Left lobe of liver (tissue), 2 donors: ENCODE data around the gene ACER2. TPM values are rescaled to one million over a fixed set of nuclear protein-coding genes. Genes with fewer than 3 reads are reported as not detected.

ENCODE experiments used
- ATAC-seq: fragments of 200-7000 bp; cut with Tn5 transposase; one replicate; pipeline ENCODE4 v1.9.1; 2020; ENCODE audit warnings: mild to moderate bottlenecking, moderate library complexity
- DNase-seq: peaks from one replicate; pipeline ENCODE4 v3.0.0-alpha.2; 2020; ENCODE audit warnings: low spot score
- total RNA-seq: library from RNA; stranded (reverse); gene quantifications from one replicate; pipeline ENCODE4 v1.2.1, GENCODE V29; 2021
- donor health status: DM: no; HTN: no; CAD: no; lungs with moderate emphysema.
- donor health status: DM: no; HTN: yes; CAD: no.

ACER2 gene
- total RNA-seq, 1 donor from 2014 or later = 2.3 TPM

DNA sequence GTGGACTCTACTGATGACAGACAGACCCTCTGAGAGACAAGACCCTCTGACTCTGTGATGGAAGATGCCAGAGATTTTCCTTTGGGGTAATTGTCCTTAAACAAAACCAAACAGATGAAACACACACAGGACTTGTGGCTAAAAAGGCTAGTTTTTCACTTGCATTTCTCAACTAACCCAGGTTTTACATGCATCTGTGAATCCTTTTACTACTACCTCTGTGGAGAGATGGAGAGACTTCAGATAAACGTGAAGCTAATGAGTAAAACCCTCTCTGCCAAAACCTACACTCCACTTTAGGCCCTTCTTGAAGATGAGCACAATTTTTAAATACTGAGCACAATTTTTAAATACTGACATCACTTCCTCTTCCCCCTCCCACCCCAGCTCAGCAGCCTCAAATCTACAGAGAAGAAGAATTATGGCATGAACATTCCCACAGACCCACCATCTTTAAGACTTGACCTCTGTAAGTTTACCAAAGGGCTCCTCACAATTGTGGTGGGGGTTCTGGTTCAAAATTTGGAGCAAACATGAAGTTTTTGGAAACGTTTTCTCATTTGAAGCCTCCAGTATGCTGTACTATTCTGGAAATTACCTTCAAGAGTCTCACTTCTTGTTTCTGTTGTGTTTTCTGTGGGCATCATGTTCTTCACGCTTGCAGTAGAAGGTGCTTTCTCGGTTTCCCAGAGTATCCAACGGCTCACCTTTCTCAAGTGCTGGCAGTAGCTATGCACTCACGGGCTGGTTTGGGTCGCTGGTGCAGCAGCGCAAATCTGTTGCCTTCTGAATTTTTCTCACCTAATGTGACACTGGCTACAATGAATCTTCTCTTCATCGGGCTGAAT, 42.7 kb downstream of the ACER2 start:
- no peak for ATAC-seq
- no peak for DNase-seq

DNA sequence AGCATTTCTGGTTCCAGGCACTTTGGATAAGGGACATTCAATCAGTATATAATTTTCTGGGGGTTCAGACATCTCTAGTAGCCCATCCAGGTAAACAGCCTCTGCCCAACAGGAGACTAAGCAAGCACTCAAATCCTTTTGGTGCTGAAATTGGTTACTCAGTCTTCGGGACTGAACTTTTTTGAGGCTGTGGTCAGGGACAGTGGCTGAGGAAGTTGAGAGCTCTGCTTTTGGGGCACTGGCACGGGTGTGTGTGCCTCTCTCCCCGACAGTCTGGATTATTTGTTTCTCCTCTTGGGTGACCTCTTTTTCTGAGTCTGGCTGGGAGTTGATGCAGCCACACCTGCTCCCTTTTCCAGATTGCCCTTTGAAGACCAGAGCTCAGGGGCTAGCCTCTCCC, 47.6 kb downstream of the ACER2 start:
- ATAC-seq = no peak
- no peak for DNase-seq

GRCh38 chr9:19456996-19457692, 48.3 kb downstream of the ACER2 start:
- peak; percentile 100 for ATAC-seq
- DNase-seq = peak; percentile 71

- DNase-seq (no peak), ATAC-seq (no peak)
Measured at GRCh38 chr9:19457693-19458009, 48.8 kb downstream of the ACER2 start.

GRCh38 chr9:19460243-19460642, 51.4 kb downstream of the ACER2 start:
- ATAC-seq = no peak
- no peak for DNase-seq

GRCh38 chr9:19461135-19461534, 52.3 kb downstream of the ACER2 start:
- ATAC-seq (no peak), DNase-seq (no peak)

DNA sequence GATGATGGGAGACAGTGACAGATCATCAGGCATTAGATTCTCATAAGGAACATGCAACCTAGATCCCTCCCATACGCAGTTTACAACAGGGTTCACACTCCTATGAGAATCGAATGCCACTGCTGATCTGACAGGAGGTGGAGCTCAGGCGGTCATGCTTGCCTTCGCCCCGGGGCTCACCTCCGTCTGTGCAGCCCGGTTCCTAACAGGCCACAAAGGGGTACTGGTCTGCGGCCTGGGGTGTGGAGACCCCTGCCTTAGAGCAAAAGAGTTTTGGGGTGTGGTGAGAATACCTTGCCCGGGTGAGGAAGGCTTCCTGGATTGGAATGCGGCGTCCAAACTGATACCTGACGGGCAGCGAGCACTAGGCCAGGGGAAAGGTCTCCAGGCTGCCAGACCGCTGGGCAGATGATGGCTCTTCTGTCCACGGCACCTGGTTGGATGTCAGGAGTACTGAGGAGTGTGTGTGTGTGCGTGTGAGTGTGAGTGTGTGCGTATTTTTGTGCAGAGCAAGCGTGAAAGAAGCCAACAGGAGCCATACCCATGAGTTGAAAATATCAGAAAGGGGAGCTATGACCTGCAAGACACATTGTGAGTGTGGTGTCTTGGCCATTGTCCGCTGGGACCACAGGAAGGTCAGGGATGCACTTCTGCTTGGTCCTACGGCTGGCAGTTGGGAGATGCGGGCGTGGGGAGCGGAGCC, 55.4 kb downstream of the ACER2 start:
- ATAC-seq (no peak), DNase-seq (no peak)

DNA sequence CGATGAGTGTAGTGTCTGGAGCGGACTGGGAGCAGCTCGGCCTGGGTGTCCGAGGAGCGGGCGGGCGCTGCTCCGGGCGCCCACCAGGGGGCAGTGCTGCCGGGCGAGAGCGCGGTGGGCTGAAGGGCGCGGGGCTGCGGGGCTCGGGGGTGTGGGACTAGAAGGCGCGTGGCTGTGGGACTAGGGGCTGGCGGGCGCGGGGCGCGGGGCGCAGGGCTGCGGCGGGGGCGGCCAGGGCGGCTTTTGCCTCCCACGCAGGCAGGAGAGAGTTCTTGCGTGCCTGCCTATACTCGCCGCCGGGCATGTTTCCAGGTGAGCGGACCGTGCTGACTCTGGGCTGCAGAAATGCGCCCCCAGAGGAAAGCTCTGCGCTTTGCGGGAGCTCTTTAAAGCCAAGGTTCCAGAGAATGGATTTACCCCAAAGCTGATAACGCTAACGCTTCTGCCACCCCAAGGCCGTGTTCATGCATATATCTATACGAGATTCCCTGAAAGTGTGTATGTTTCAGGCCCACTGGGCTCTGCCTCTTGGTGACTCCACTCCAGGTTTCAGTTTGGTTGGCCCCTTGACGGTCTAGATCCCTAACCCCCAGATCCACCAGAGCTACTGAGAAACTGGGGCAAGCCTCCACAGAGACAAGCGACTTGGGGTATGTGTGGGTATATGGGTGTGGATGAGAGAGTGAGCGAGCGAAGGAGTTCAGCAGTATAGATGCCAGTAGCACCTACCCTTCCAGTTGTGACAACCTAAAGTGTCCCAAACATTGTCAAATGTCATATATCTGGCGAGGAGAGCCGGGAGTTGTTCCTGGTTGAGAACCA, 56.2 kb downstream of the ACER2 start:
- ATAC-seq = peak; percentile 99
- peak; percentile 75 for DNase-seq

GRCh38 chr9:19465586-19466279, 56.9 kb downstream of the ACER2 start:
- ATAC-seq = no peak
- DNase-seq = no peak

DNA sequence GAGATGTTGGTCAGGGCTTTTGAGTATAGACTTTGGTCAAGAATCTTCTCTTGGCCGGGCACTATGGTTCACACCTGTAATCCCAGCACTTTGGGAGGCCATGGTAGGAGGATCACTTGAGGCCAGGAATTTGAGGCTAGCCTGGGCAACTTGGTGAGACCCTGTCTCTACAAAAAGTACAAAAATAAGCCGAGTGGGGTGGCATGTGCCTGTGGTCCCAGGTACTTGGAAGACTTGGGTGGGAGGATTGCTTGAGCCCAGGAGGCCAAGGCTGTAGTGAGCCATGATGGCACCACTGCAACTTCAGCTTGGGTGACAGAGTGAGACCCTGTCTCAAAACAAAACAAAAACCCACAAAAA, 57.5 kb downstream of the ACER2 start:
- ATAC-seq = no peak
- DNase-seq = no peak

GRCh38 chr9:19469271-19469670, 60.5 kb downstream of the ACER2 start:
- no peak for DNase-seq
- ATAC-seq = no peak

GRCh38 chr9:19470567-19470966, 61.8 kb downstream of the ACER2 start:
- ATAC-seq (no peak), DNase-seq (no peak)

DNA sequence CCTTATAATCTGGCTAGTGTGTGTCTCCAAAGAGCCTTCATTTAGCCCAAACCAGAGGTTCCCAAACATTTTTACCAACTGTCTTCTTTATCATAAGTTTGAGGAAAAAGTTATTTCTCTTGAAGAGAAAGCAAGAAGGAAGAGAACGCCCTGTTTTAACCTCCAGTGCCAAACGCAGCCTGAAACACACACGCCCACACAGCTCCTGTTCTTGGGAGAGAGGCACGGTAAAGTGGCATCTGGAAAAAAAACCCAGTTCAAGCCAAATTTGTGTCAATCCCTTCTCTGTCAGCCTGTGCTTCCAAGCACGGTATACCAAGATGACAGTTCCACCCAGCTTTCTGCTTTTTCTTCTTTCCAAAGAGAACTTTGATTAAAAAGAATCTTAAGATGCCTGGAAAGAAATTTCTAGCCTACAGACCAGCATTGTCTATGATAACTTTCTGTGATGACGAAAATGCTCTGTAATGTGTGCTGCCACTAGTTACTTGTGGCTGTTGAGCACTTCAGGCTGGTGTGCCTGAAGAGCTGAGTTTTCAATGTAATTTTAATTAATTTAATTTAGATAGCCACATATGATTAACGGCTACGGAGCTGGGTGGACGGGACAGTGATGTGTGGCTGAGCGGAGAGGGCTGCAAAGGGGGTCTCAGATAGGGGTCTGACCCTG, 62.3 kb downstream of the ACER2 start:
- DNase-seq (no peak), ATAC-seq (no peak)

DNA sequence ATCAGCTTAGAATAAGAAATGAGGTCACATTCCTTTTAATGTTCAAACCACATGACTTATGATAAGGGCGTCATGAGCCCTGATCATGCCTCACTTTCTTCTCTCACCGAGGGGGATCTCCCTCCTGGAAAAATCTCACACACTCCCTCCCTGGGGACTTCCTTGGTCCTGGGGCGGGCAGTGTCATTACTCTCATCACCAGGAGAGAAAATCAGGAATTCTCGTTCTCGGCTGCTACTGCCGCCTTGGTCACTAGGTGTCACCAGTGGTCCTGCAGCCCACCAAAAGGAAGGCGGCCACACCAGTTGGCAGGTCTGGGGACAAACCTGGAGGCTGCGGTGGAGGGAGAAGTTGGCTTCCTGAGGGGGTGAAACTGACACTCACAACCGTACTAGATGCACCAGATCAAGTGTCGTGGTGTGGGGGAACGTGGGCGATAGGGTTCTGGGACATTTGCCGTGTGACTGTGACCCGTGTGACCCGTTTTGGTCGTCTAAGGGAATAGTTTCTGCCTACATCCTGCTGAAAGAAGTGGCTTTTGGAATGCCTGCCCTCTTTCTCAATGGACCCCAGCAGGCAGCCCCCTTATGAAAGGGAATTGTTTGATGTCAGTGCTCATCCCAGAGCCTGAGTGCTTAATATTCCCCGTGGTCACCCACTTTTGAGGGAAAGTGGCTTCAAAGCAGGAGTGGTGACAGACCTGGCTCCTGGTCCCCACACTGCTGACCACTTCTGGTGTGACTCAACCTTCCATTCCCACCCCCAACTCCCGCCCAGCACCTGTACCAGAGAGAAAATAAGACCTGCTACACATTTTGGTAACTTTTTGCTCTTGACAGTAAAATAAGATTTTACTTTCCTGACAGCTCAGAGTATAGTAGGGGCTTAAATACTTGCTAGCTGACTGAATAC, 63.2 kb downstream of the ACER2 start:
- DNase-seq (no peak), ATAC-seq (peak; percentile 92)

DNA sequence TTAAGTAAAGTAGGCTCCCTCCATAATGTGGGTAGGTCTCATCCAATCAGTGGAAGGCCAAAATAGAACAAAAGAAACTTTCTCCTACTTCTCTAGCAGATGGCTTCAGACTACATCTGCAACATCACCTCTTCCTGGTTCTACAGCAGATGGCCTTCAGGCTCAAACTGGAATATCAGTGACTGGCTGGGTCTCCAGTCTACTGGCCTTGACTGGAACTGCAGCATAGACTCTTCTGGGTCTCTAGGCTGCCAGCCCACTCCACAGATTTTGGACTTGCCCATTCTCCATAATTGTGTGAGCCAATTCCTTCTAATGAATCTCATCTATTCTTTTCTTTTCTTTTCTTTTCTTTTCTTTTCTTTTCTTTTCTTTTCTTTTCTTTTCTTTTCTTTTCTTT, 64.8 kb downstream of the ACER2 start:
- DNase-seq (no peak), ATAC-seq (no peak)

- DNase-seq (no peak), ATAC-seq (no peak)
Measured at GRCh38 chr9:19479874-19480273, 71.1 kb downstream of the ACER2 start.

- ATAC-seq = no peak
- no peak for DNase-seq
Measured at GRCh38 chr9:19480345-19480744, 71.5 kb downstream of the ACER2 start.

- no peak for DNase-seq
- no peak for ATAC-seq
Measured at GRCh38 chr9:19481121-19481870, 72.5 kb downstream of the ACER2 start.
